ENCODE measurements around the gene HPD.

GRCh38 chr12:121819212-121819949 is 39.3 kb downstream of the HPD start:
- TF ChIP-seq, protein P1, sequence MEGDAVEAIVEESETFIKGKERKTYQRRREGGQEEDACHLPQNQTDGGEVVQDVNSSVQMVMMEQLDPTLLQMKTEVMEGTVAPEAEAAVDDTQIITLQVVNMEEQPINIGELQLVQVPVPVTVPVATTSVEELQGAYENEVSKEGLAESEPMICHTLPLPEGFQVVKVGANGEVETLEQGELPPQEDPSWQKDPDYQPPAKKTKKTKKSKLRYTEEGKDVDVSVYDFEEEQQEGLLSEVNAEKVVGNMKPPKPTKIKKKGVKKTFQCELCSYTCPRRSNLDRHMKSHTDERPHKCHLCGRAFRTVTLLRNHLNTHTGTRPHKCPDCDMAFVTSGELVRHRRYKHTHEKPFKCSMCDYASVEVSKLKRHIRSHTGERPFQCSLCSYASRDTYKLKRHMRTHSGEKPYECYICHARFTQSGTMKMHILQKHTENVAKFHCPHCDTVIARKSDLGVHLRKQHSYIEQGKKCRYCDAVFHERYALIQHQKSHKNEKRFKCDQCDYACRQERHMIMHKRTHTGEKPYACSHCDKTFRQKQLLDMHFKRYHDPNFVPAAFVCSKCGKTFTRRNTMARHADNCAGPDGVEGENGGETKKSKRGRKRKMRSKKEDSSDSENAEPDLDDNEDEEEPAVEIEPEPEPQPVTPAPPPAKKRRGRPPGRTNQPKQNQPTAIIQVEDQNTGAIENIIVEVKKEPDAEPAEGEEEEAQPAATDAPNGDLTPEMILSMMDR (conservative IDR thresholded peaks at IDR 0.05; ENCODE audit: low read depth, low read length), result no peak
- no peak for TF ChIP-seq EZH2 (IDR thresholded peaks at IDR 0.05; ENCODE audit: borderline replicate concordance, low read depth, low read length, poor library complexity, severe bottlenecking)
